ENCODE measurements around the gene CCDC170.

GRCh38 chr6:151635741-151636140, 141.9 kb downstream of the CCDC170 start:
- no peak for TF ChIP-seq TEAD4 (IDR thresholded peaks at IDR 0.05; ENCODE audit: low read depth, low read length)
- no peak for TF ChIP-seq CTCF (IDR thresholded peaks at IDR 0.05; ENCODE audit: control extremely low read depth in 1 of 3, insufficient read depth in 1 of 3, low read depth in 1 of 3, low read length in 3 of 3)
- no peak for TF ChIP-seq CREB1 (IDR thresholded peaks at IDR 0.05)
- TF ChIP-seq CTBP2 (IDR thresholded peaks at IDR 0.05; ENCODE audit: borderline replicate concordance, insufficient read depth, insufficient read length, low read length): no peak
- TF ChIP-seq CHD2 (IDR thresholded peaks at IDR 0.05; ENCODE audit: low read length): no peak
- TF ChIP-seq POLR2A (IDR thresholded peaks at IDR 0.05; ENCODE audit: control extremely low read depth in 1 of 2, low read depth in 2 of 2, low read length in 2 of 2): no peak
- TF ChIP-seq TAF1 (IDR thresholded peaks at IDR 0.05; ENCODE audit: low read depth, low read length): no peak
- no peak for TF ChIP-seq RNF2 (IDR thresholded peaks at IDR 0.05; ENCODE audit: borderline replicate concordance, low read depth, low read length, missing control alignments, poor library complexity, severe bottlenecking)
- no peak for TF ChIP-seq NRF1 (IDR thresholded peaks at IDR 0.05; ENCODE audit: low read depth, low read length)
- no peak for TF ChIP-seq POLR2AphosphoS5 (IDR thresholded peaks at IDR 0.05; ENCODE audit: low read depth, low read length)
- TF ChIP-seq ZNF274 (IDR thresholded peaks at IDR 0.05; ENCODE audit: borderline replicate concordance, extremely low read depth, low read length): no peak
- no peak for TF ChIP-seq EZH2 (IDR thresholded peaks at IDR 0.05; ENCODE audit: low read depth, low read length, severe bottlenecking)
- TF ChIP-seq USF2 (IDR thresholded peaks at IDR 0.05; ENCODE audit: low read length): no peak
